ENCODE measurements around the gene GCC1.

DNA sequence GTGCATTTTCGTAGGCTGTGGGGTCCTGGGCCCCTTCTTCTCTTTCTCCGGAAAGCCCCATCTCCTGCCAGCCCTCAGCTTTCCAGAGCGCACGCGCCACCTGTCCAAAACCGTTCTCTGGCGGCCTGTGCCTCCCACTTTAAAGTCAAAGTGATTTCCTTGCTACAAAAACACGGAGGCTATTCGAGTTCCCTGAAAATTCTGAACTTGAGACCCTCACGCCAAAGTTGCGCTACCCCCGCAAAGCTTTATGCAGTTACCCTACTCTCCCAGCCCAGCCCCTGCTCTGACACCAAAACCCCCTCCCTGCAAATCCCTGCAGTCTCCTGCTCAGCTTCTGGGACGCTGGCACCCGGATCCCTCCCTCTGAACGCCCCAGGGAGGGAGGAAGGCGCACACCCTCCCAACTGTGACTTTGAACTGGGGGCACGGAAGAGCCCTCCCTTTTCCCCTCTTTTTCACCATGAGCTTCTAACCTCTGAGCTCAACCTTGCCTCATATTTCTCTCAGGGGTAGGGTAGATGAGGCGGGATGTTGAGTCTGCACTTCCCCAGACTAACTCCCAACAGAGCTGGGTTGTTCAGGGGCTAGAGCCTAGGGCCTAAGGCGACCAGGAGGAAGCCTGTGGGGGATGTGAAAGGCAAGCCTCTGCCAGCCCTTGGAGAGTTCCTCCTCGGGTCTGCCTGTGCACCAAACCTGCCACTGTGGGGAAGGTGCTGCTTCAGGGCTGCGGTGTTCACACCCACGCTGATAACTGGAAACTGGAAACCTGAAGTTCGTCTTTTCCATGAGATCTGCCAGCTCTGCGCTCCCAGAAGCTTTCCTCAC is 35.2 kb upstream of the GCC1 start:
- TF ChIP-seq CTCF (IDR thresholded peaks at IDR 0.05) (no peak), POLR2A (IDR thresholded peaks at IDR 0.05) (no peak)

Data from esophagus squamous epithelium (tissue), 4 donors.